Measurements from ENCODE around the gene SYK.

DNA sequence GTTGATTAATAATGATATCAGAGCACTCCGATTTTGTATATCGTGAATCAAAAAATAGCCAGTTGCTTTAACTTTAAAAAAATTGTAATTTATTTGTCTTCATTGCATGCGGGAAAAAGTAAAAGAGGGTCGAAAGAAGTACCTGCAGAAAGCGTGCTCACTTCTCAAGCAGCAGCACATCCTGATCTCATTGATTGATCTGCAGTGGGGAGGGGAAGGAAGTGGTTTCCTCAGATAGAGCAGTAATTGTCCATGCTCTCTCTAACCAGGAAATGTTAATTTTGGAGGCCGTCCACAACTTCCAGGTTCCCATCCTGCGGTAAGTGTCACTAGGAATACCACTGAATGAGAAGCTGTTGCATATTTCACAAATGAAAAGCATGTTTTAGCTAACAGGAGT lies 63.2 kb downstream of the SYK start:
- TF ChIP-seq CTCF (IDR thresholded peaks at IDR 0.05; ENCODE audit: borderline replicate concordance, extremely low read depth, low read length, poor library complexity, severe bottlenecking) = no peak
- no peak for TF ChIP-seq EZH2 (IDR thresholded peaks at IDR 0.05; ENCODE audit: borderline replicate concordance, low read depth, low read length, severe bottlenecking)

Measured in DND-41 (cell line).